Osteoblast (primary cell): ENCODE data around the gene PLCXD3. TPM values are rescaled to one million over a fixed set of nuclear protein-coding genes. Genes with fewer than 3 reads are reported as not detected.

Source experiments
- DNase-seq: peaks from one replicate; pipeline ENCODE4 v3.0.0; 2011; ENCODE audit warnings: low spot score, mixed read lengths; ENCODE audit not compliant: insufficient read length; ENCODE audit errors: missing footprints
- H2AFZ ChIP-seq: 2 replicates; pipeline ENCODE4 v1.6.0; 2011; ENCODE audit warnings: mild to moderate bottlenecking, low read length
- H3K27ac ChIP-seq: 2 replicates; pipeline ENCODE4 v1.5.1; 2011; ENCODE audit warnings: mild to moderate bottlenecking, low read depth, low read length, moderate library complexity
- H3K27me3 ChIP-seq: 2 replicates; pipeline ENCODE4 v1.6.0; 2012; ENCODE audit warnings: mild to moderate bottlenecking, control low read depth, inconsistent platforms, low read length, moderate library complexity; ENCODE audit not compliant: insufficient read depth
- H3K36me3 ChIP-seq: 2 replicates; pipeline ENCODE4 v1.5.1; 2011; ENCODE audit warnings: mild to moderate bottlenecking, low read length, control low read depth, moderate library complexity; ENCODE audit not compliant: insufficient read depth
- H3K4me1 ChIP-seq: 2 replicates; pipeline ENCODE4 v1.5.1; 2011; ENCODE audit warnings: mild to moderate bottlenecking, low read length, control low read depth, moderate library complexity; ENCODE audit not compliant: insufficient read depth
- H3K4me2 ChIP-seq: 2 replicates; pipeline ENCODE4 v1.6.0; 2011; ENCODE audit warnings: mild to moderate bottlenecking, low read length; ENCODE audit not compliant: insufficient read depth
- H3K4me3 ChIP-seq: fragments of 200-600 bp; sonication (generic); 3 replicates; pipeline ENCODE4 v1.5.1; 2012; ENCODE audit warnings: mild to moderate bottlenecking, low read length, inconsistent platforms; ENCODE audit not compliant: insufficient read depth
- H3K79me2 ChIP-seq: 2 replicates; pipeline ENCODE4 v1.6.0; 2012; ENCODE audit warnings: mild to moderate bottlenecking, low read length, control low read depth, inconsistent platforms; ENCODE audit not compliant: insufficient read depth
- H3K9me3 ChIP-seq: 2 replicates; pipeline ENCODE4 v1.5.1; 2011; ENCODE audit warnings: low read depth, low read length, control low read depth
- H4K20me1 ChIP-seq: 2 replicates; pipeline ENCODE4 v1.6.0; 2012; ENCODE audit warnings: mild to moderate bottlenecking, low read length, control low read depth; ENCODE audit not compliant: insufficient read depth
- CTCF ChIP-seq: IDR thresholded peaks from 2 replicates; pipeline ENCODE4 v1.5.1; 2011; ENCODE audit warnings: mild to moderate bottlenecking, low read depth, low read length, moderate library complexity; ENCODE audit errors: extremely low read depth
- total RNA-seq: library from RNA; depleted of rRNA; stranded (reverse); fragments of >200 nt; gene quantifications from 2 replicates; pipeline ENCODE4 v1.2.3, GENCODE V29; 2012

Gene PLCXD3
- total RNA-seq, 1 donor = 0.36 TPM

- Histone ChIP-seq H3K9me3 (no peaks in the 10 kb centered on the region), H3K4me1 (peaks cover 14% of the 10 kb centered on the region), H3K4me2 (no peak overlapping the region), H4K20me1 (no peaks in the 10 kb centered on the region), H3K79me2 (no peaks in the 10 kb centered on the region), H3K27me3 (no peaks in the 10 kb centered on the region), H2AFZ (no peak overlapping the region), H3K36me3 (no peaks in the 10 kb centered on the region), H3K27ac (no peak overlapping the region), H3K4me3 (no peak overlapping the region)
- DNase-seq = no peak
- TF ChIP-seq CTCF = no peak
Observed at GRCh38 chr5:41406936-41407335, 103.5 kb downstream of the PLCXD3 start.

GRCh38 chr5:41406424-41406823, 104.0 kb downstream of the PLCXD3 start:
- H3K4me3 ChIP-seq = no peak overlapping the region
- no peaks in the 10 kb centered on the region for H3K79me2 ChIP-seq
- TF ChIP-seq CTCF = no peak
- no peak overlapping the region for H3K27ac ChIP-seq
- H2AFZ ChIP-seq = no peak overlapping the region
- H3K36me3 ChIP-seq = no peaks in the 10 kb centered on the region
- peaks cover 14% of the 10 kb centered on the region for H3K4me1 ChIP-seq
- H3K9me3 ChIP-seq = no peaks in the 10 kb centered on the region
- DNase-seq = no peak
- H4K20me1 ChIP-seq = no peaks in the 10 kb centered on the region
- H3K4me2 ChIP-seq = no peak overlapping the region
- no peaks in the 10 kb centered on the region for H3K27me3 ChIP-seq

GRCh38 chr5:41404757-41405156, 105.6 kb downstream of the PLCXD3 start:
- no peak for DNase-seq
- Histone ChIP-seq H4K20me1 (no peaks in the 10 kb centered on the region), H3K36me3 (no peaks in the 10 kb centered on the region), H2AFZ (no peak overlapping the region), H3K4me3 (no peak overlapping the region), H3K27ac (no peak overlapping the region), H3K9me3 (no peaks in the 10 kb centered on the region), H3K27me3 (no peaks in the 10 kb centered on the region), H3K4me2 (no peak overlapping the region), H3K4me1 (peaks cover 14% of the 10 kb centered on the region), H3K79me2 (no peaks in the 10 kb centered on the region)
- no peak for TF ChIP-seq CTCF

GRCh38 chr5:41403846-41404245, 106.6 kb downstream of the PLCXD3 start:
- H3K36me3 ChIP-seq = no peaks in the 10 kb centered on the region
- peaks cover 7% of the 10 kb centered on the region for H3K4me1 ChIP-seq
- no peak for DNase-seq
- H3K9me3 ChIP-seq = no peaks in the 10 kb centered on the region
- TF ChIP-seq CTCF = no peak
- H3K4me2 ChIP-seq = no peak overlapping the region
- H3K4me3 ChIP-seq = no peak overlapping the region
- H3K27ac ChIP-seq = no peak overlapping the region
- no peaks in the 10 kb centered on the region for H3K79me2 ChIP-seq
- no peaks in the 10 kb centered on the region for H4K20me1 ChIP-seq
- no peaks in the 10 kb centered on the region for H3K27me3 ChIP-seq
- H2AFZ ChIP-seq = no peak overlapping the region
